ENCODE measurements around the gene FFAR3. TPM values are rescaled to one million over a fixed set of nuclear protein-coding genes. Genes with fewer than 3 reads are reported as not detected.

The FFAR3 gene
- total RNA-seq, 1 experiment from 2014 or later: not detected

DNA sequence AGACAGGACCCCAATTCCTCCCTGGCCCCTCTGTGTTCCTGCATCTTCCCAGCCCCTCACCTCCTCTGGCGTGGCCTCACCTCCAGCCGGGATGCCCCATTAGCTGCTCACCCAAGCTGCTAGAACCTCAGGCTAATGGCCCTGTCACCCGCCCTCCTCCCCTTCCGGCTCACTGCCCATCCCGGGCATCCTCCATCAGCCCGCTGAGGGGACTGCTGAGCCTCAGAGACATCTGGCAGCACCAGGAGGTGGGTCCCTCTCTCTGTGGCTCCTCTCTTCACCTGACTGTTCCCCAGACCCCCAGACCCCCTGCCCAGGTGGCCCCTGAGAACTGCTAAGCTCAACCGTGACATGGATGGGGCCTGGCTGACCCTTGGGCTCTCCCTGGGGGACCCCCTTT, 7.7 kb upstream of the FFAR3 start:
- no peak overlapping the region for H3K9ac ChIP-seq (ENCODE audit: low read length)
- no peaks in the 10 kb centered on the region; the same call in 1 of the 2 replicates for H3K36me3 ChIP-seq (ENCODE audit: low read depth, low read length)
- H3K4me3 ChIP-seq (ENCODE audit: low read length): no peak overlapping the region
- no peak for TF ChIP-seq EZH2phosphoT487 (IDR thresholded peaks at IDR 0.05; ENCODE audit: borderline replicate concordance, low read length)
- TF ChIP-seq EZH2 (IDR thresholded peaks at IDR 0.05; ENCODE audit: low read length, unreplicated experiment): no peak
- TF ChIP-seq, protein P1, sequence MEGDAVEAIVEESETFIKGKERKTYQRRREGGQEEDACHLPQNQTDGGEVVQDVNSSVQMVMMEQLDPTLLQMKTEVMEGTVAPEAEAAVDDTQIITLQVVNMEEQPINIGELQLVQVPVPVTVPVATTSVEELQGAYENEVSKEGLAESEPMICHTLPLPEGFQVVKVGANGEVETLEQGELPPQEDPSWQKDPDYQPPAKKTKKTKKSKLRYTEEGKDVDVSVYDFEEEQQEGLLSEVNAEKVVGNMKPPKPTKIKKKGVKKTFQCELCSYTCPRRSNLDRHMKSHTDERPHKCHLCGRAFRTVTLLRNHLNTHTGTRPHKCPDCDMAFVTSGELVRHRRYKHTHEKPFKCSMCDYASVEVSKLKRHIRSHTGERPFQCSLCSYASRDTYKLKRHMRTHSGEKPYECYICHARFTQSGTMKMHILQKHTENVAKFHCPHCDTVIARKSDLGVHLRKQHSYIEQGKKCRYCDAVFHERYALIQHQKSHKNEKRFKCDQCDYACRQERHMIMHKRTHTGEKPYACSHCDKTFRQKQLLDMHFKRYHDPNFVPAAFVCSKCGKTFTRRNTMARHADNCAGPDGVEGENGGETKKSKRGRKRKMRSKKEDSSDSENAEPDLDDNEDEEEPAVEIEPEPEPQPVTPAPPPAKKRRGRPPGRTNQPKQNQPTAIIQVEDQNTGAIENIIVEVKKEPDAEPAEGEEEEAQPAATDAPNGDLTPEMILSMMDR (conservative IDR thresholded peaks at IDR 0.05; ENCODE audit: low read depth, low read length): no peak
- no peaks in the 10 kb centered on the region for H4K20me1 ChIP-seq (ENCODE audit: low read length)
- no peak overlapping the region for H2AFZ ChIP-seq (ENCODE audit: low read length)
- no peaks in the 10 kb centered on the region for H3K9me2 ChIP-seq (replicated peaks; ENCODE audit: low read length)
- ChIA-PET POLR2A (ENCODE audit: unreplicated experiment) (no interaction called here), CTCF (no interaction called here)
- no peak overlapping the region for H3K27ac ChIP-seq (ENCODE audit: low read length)
- H3K79me2 ChIP-seq (ENCODE audit: low read length): no peaks in the 10 kb centered on the region
- BruUV-seq (replicated peaks): no TSS peak
- intact Hi-C loops (cut with micrococcal nuclease): no loop called here
- no peak overlapping the region for H3K4me2 ChIP-seq (ENCODE audit: low read length)
- DNase-seq (no peak), ATAC-seq (no peak)
- peaks cover 22% of the 10 kb centered on the region for H3K27me3 ChIP-seq (ENCODE audit: low read length)
- H3K4me1 ChIP-seq (ENCODE audit: insufficient read depth, low read length): no peaks in the 10 kb centered on the region
- no peaks in the 10 kb centered on the region for H3F3A ChIP-seq (ENCODE audit: low read length, unreplicated experiment)
- H3K9me3 ChIP-seq (ENCODE audit: low read length): no peaks in the 10 kb centered on the region

DNA sequence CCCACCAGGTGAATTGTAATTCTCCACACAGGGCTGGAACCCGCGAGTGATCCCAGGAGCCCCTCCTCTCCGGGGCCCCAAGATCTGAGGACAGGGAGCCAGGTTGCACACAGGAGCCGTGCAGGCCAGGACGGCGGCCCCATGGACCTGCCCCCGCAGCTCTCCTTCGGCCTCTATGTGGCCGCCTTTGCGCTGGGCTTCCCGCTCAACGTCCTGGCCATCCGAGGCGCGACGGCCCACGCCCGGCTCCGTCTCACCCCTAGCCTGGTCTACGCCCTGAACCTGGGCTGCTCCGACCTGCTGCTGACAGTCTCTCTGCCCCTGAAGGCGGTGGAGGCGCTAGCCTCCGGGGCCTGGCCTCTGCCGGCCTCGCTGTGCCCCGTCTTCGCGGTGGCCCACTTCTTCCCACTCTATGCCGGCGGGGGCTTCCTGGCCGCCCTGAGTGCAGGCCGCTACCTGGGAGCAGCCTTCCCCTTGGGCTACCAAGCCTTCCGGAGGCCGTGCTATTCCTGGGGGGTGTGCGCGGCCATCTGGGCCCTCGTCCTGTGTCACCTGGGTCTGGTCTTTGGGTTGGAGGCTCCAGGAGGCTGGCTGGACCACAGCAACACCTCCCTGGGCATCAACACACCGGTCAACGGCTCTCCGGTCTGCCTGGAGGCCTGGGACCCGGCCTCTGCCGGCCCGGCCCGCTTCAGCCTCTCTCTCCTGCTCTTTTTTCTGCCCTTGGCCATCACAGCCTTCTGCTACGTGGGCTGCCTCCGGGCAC, 6.7 kb upstream of the FFAR3 start:
- H3K27me3 ChIP-seq (ENCODE audit: low read length): peaks cover 13% of the 10 kb centered on the region
- H3K4me1 ChIP-seq (ENCODE audit: insufficient read depth, low read length): no peaks in the 10 kb centered on the region
- H3K9ac ChIP-seq (ENCODE audit: low read length): no peak overlapping the region
- H3K79me2 ChIP-seq (ENCODE audit: low read length): no peaks in the 10 kb centered on the region
- BruUV-seq (replicated peaks): no TSS peak
- intact Hi-C loops (cut with micrococcal nuclease): no loop called here
- H3F3A ChIP-seq (ENCODE audit: low read length, unreplicated experiment): no peaks in the 10 kb centered on the region
- POLR2A ChIA-PET (ENCODE audit: unreplicated experiment): no interaction called here
- H3K4me3 ChIP-seq (ENCODE audit: low read length): no peak overlapping the region
- H2AFZ ChIP-seq (ENCODE audit: low read length): no peak overlapping the region
- no peak overlapping the region for H3K4me2 ChIP-seq (ENCODE audit: low read length)
- H3K9me2 ChIP-seq (replicated peaks; ENCODE audit: low read length): no peaks in the 10 kb centered on the region
- CTCF ChIA-PET: no interaction called here
- H4K20me1 ChIP-seq (ENCODE audit: low read length): no peaks in the 10 kb centered on the region
- no peaks in the 10 kb centered on the region; the same call in 1 of the 2 replicates for H3K36me3 ChIP-seq (ENCODE audit: low read depth, low read length)
- TF ChIP-seq EZH2phosphoT487 (IDR thresholded peaks at IDR 0.05; ENCODE audit: borderline replicate concordance, low read length) (no peak), EZH2 (IDR thresholded peaks at IDR 0.05; ENCODE audit: low read length, unreplicated experiment) (no peak)
- TF ChIP-seq, protein P1 (conservative IDR thresholded peaks at IDR 0.05; ENCODE audit: low read depth, low read length): no peak
- ATAC-seq (no peak), DNase-seq (no peak)
- no peaks in the 10 kb centered on the region for H3K9me3 ChIP-seq (ENCODE audit: low read length)
- no peak overlapping the region for H3K27ac ChIP-seq (ENCODE audit: low read length)

DNA sequence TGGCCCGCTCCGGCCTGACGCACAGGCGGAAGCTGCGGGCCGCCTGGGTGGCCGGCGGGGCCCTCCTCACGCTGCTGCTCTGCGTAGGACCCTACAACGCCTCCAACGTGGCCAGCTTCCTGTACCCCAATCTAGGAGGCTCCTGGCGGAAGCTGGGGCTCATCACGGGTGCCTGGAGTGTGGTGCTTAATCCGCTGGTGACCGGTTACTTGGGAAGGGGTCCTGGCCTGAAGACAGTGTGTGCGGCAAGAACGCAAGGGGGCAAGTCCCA, 6.1 kb upstream of the FFAR3 start:
- H3K4me2 ChIP-seq (ENCODE audit: low read length): no peak overlapping the region
- H3K27ac ChIP-seq (ENCODE audit: low read length): no peak overlapping the region
- H3K4me1 ChIP-seq (ENCODE audit: insufficient read depth, low read length): no peaks in the 10 kb centered on the region
- ATAC-seq (no peak), DNase-seq (no peak)
- H3K9me3 ChIP-seq (ENCODE audit: low read length): no peaks in the 10 kb centered on the region
- no peak overlapping the region for H3K4me3 ChIP-seq (ENCODE audit: low read length)
- H3K9ac ChIP-seq (ENCODE audit: low read length): no peak overlapping the region
- no peaks in the 10 kb centered on the region for H4K20me1 ChIP-seq (ENCODE audit: low read length)
- H3K9me2 ChIP-seq (replicated peaks; ENCODE audit: low read length): no peaks in the 10 kb centered on the region
- intact Hi-C loops (cut with micrococcal nuclease): no loop called here
- H3F3A ChIP-seq (ENCODE audit: low read length, unreplicated experiment): no peaks in the 10 kb centered on the region
- CTCF ChIA-PET: interaction anchor here (1.7 kb wide), 1 partner anchor 116 kb away, joined by 5 read pairs; no protein-coding TSS in a partner anchor
- H2AFZ ChIP-seq (ENCODE audit: low read length): no peak overlapping the region
- H3K27me3 ChIP-seq (ENCODE audit: low read length): peaks cover 11% of the 10 kb centered on the region
- no peaks in the 10 kb centered on the region for H3K79me2 ChIP-seq (ENCODE audit: low read length)
- POLR2A ChIA-PET (ENCODE audit: unreplicated experiment): no interaction called here
- no TSS peak for BruUV-seq (replicated peaks)
- TF ChIP-seq, protein P1 (conservative IDR thresholded peaks at IDR 0.05; ENCODE audit: low read depth, low read length): no peak
- TF ChIP-seq EZH2 (IDR thresholded peaks at IDR 0.05; ENCODE audit: low read length, unreplicated experiment) (no peak), EZH2phosphoT487 (IDR thresholded peaks at IDR 0.05; ENCODE audit: borderline replicate concordance, low read length) (no peak)
- H3K36me3 ChIP-seq (ENCODE audit: low read depth, low read length): no peaks in the 10 kb centered on the region; the same call in 1 of the 2 replicates
